Measurements from ENCODE around the gene LPO.

GRCh38 chr17:58268326-58268725, 29.9 kb downstream of the LPO start:
- TF ChIP-seq EZH2 (IDR thresholded peaks at IDR 0.05; ENCODE audit: borderline replicate concordance, low read length) (no peak), CTCF (conservative IDR thresholded peaks at IDR 0.05 in 1 of 2, IDR thresholded peaks at IDR 0.05 in 1 of 2; ENCODE audit: extremely low read depth in 1 of 2, insufficient read depth in 1 of 2, low read depth in 1 of 2, low read length in 2 of 2) (no peak)
